Activated CD4-positive, alpha-beta T cell treated with anti-CD3 and anti-CD28 coated beads for 36 hours (primary cell): ENCODE results near the gene OGFOD2. TPM values are rescaled to one million over a fixed set of nuclear protein-coding genes. Genes with fewer than 3 reads are reported as not detected.
"Not testable (repeated sequence)": the region's sequence is repeated elsewhere in the genome, so short reads cannot be mapped to it uniquely, and the experiment has no call there.

Experiments used
- ATAC-seq: fragments of 200-7000 bp; cut with Tn5 transposase; one replicate; pipeline ENCODE4 v1.10.0; 2021; ENCODE audit warnings: mild to moderate bottlenecking, moderate library complexity
- CTCF ChIA-PET: fragments of 350-600 bp; sonication (Branson Sonifier 250); formaldehyde crosslinking; loops from one replicate; lab custom pipeline; 2021; ENCODE audit warnings: antibody characterized with exemption; lab: Charles Lee
- POLR2A ChIA-PET: fragments of 350-600 bp; sonication (Branson Sonifier 250); formaldehyde crosslinking; loops from one replicate; lab custom pipeline; 2021; ENCODE audit warnings: antibody characterized with exemption, inconsistent platforms; lab: Charles Lee
- DNase-seq: peaks from one replicate; pipeline ENCODE4 v3.0.0-alpha.2; 2020
- H3K27ac Mint-ChIP-seq: one replicate; pipeline ENCODE4 v1.8.0; 2021; ENCODE audit warnings: mixed read lengths
- H3K27me3 Mint-ChIP-seq: one replicate; pipeline ENCODE4 v1.8.0; 2021; ENCODE audit warnings: mixed read lengths
- H3K36me3 Mint-ChIP-seq: one replicate; pipeline ENCODE4 v1.8.0; 2021; ENCODE audit warnings: low read depth, mixed read lengths
- H3K4me1 Mint-ChIP-seq: one replicate; pipeline ENCODE4 v1.8.0; 2021; ENCODE audit warnings: mixed read lengths
- H3K4me3 Mint-ChIP-seq: one replicate; pipeline ENCODE4 v1.8.0; 2021; ENCODE audit warnings: mild to moderate bottlenecking, moderate library complexity, mixed read lengths
- H3K9me3 Mint-ChIP-seq: one replicate; pipeline ENCODE4 v1.8.0; 2021; ENCODE audit warnings: low read depth, mixed read lengths
- intact Hi-C, 2 experiments: fragments of 100-400 bp; cut with DNase I in 1 of 2; cut with micrococcal nuclease in 1 of 2; formaldehyde crosslinking; loops; one replicate each; pipeline versions ENCODE4 v1.14.2 to v1.15.1; 2022 to 2024; cut with DNase I, micrococcal nuclease
- total RNA-seq, 2 experiments: library from RNA; stranded (reverse); gene quantifications; one replicate each; pipeline ENCODE4 v1.2.3, GENCODE V29; 2021

Gene OGFOD2
- total RNA-seq, 2 experiments from 2014 or later = 20.2 to 30.8 TPM

GRCh38 chr12:122941351-122941750, 33.7 kb upstream of the OGFOD2 start:
- H3K4me1 Mint-ChIP-seq, POLR2A ChIA-PET, H3K27me3 Mint-ChIP-seq, H3K9me3 Mint-ChIP-seq, DNase-seq, H3K27ac Mint-ChIP-seq, H3K36me3 Mint-ChIP-seq, intact Hi-C loops, H3K4me3 Mint-ChIP-seq, ATAC-seq: not testable (repeated sequence)
- CTCF ChIA-PET = interaction anchor here (0.6 kb wide), 1 partner anchor 297 kb away, joined by 3 read pairs; no protein-coding TSS in a partner anchor

- H3K4me3 Mint-ChIP-seq = no peak overlapping the region
- CTCF ChIA-PET = interaction anchor here (0.9 kb wide), 1 partner anchor 72 kb away, joined by 4 read pairs; no protein-coding TSS in a partner anchor
- H3K9me3 Mint-ChIP-seq = no peaks in the 10 kb centered on the region
- H3K4me1 Mint-ChIP-seq = peaks cover 20% of the 10 kb centered on the region
- intact Hi-C loops = no loop called here
- no peak overlapping the region for H3K27ac Mint-ChIP-seq
- no peak for ATAC-seq
- peaks cover 3% of the 10 kb centered on the region for H3K36me3 Mint-ChIP-seq
- no peak for DNase-seq
- POLR2A ChIA-PET = no interaction called here
- H3K27me3 Mint-ChIP-seq = no peaks in the 10 kb centered on the region
Observed at GRCh38 chr12:122942637-122943036, 32.4 kb upstream of the OGFOD2 start.

DNA sequence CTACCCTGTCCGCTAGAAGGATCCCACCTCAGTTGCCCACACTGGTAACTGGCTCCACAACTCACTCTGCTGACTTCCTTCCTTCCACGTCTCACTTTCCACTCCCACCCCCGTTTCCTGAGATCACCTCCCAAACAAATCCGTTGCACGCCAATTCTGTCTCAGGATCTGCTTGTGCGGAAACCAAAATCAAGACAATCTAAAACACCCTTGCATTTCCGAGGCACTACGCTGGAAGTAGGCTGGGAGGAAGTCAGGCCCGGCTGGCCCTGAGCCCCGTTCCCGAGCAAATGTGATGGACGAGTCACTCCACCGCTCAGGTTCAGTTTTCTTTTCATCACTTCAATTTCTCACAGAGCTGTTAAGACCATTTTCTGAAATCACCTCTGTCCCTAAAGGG, 31.8 kb upstream of the OGFOD2 start:
- H3K4me1 Mint-ChIP-seq = peaks cover 20% of the 10 kb centered on the region
- no peak overlapping the region for H3K27ac Mint-ChIP-seq
- CTCF ChIA-PET = no interaction called here
- POLR2A ChIA-PET = no interaction called here
- H3K36me3 Mint-ChIP-seq = no peaks in the 10 kb centered on the region
- no peaks in the 10 kb centered on the region for H3K9me3 Mint-ChIP-seq
- ATAC-seq (no peak), DNase-seq (no peak)
- H3K27me3 Mint-ChIP-seq = no peaks in the 10 kb centered on the region
- H3K4me3 Mint-ChIP-seq = no peak overlapping the region
- intact Hi-C loops = no loop called here

DNA sequence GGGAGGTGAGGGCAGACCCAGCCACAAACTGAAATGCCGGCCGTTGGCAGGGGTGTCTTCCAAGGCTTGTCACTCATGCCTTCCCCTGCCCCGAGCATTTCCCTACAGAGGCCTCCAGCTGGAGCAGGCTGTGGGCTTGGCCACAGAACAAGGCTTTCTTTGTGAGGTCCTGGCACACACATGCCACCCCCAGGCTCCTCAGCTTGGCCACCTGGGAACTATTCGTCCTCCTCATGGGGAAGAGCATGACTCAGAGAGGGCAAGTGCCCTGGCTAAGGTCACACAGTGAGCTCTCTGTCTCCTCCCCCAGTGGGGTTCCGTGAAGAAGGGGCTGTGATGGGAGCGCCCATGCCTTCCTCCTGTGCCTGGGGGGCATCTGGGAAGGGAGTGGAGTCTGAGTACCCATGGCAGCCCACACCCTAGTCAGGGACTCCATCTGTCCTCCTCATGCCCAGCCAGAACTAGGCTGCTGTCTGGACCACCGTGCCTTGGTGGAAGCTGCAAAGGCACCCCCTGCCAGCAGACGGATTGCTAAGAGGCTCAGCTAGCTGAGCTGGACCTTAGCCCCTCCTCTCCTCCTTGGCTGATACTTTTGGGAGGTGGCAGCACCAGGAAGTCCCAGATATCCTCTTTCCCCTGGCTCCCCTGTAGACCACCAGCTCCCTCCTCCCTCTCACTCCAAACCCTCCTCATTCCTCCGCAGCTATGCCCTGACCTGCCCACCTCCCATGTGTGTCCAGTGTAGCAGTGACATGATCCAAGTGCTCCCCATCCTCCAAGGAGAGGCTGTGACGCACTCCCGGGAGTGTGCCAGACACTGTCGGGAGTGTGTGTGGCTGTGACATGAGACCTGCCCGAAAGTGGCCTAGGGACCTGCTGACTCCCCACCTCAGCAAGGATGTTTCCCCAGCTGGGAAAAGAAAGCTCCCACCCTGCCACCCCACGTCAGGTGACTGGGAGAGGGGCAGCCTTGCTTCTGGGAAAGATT, 30.1 kb upstream of the OGFOD2 start:
- no peaks in the 10 kb centered on the region for H3K27me3 Mint-ChIP-seq
- no peak for ATAC-seq
- peaks cover 2% of the 10 kb centered on the region for H3K36me3 Mint-ChIP-seq
- intact Hi-C loops = no loop called here
- POLR2A ChIA-PET = no interaction called here
- H3K27ac Mint-ChIP-seq = no peak overlapping the region
- H3K4me1 Mint-ChIP-seq = peaks cover 20% of the 10 kb centered on the region
- no peak overlapping the region for H3K4me3 Mint-ChIP-seq
- DNase-seq = no peak
- CTCF ChIA-PET = interaction anchor here (0.7 to 1.6 kb wide), 5 partner anchors 57 to 84 kb away, joined by 4 to 7 read pairs (median 5); no protein-coding TSS in a partner anchor
- no peaks in the 10 kb centered on the region for H3K9me3 Mint-ChIP-seq

DNA sequence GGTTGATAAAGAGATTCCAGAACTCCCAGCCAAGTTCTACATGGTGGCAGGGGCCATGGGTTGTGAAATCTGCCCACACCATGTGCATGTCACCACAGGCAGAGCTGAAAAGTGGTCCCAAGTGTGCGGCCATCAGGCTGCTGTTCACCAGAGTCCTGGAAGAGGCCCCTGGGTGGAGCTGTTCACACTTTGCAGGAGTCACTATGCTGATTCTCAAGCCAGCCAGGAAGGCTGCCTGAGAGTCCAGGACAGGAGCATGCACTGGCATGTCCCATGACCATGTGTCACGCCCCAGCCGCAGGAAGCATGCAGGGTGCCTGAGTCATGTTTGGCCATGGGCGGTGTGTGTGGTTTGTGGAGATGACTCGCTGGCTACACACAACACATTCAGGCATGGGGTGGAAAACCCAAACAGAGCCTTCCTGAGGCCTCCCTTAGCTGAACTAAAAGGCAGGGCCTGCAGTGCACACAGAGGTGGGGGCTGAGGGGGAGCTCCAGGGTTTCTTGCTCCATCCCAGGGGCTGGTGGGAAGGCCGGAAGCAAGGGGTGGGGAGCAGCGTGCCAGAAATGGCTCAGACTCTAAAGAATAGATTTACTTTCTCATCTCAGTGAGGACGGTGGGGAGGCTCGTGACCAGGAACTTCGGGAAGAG, 28.2 kb upstream of the OGFOD2 start:
- DNase-seq = peak; percentile 94
- H3K36me3 Mint-ChIP-seq = peaks cover 2% of the 10 kb centered on the region
- peaks cover 20% of the 10 kb centered on the region for H3K4me1 Mint-ChIP-seq
- intact Hi-C loops = loop anchor here (1.0 to 2.0 kb wide), 4 partner anchors 49 to 75 kb away; no protein-coding TSS in a partner anchor
- no peaks in the 10 kb centered on the region for H3K27me3 Mint-ChIP-seq
- no peak overlapping the region for H3K4me3 Mint-ChIP-seq
- ChIA-PET POLR2A (interaction anchor here (0.6 kb wide), 2 partner anchors 8 to 14 kb away, joined by 3 read pairs; no protein-coding TSS in a partner anchor), CTCF (interaction anchor here (0.6 to 1.8 kb wide), 13 partner anchors 8 to 284 kb away, joined by 3 to 5 read pairs (median 4); partner anchors contain the start of gene OGFOD2)
- H3K27ac Mint-ChIP-seq = peak overlapping the region; percentile 40
- no peaks in the 10 kb centered on the region for H3K9me3 Mint-ChIP-seq
- peak; percentile 98 for ATAC-seq

- ATAC-seq = no peak
- ChIA-PET POLR2A (interaction anchor here (0.6 kb wide), 2 partner anchors 14 to 30 kb away, joined by 3 to 4 read pairs; no protein-coding TSS in a partner anchor), CTCF (interaction anchor here (0.6 to 1.8 kb wide), 10 partner anchors 28 to 195 kb away, joined by 3 to 5 read pairs (median 4); partner anchors contain the start of gene OGFOD2)
- no peak overlapping the region for H3K4me3 Mint-ChIP-seq
- peak overlapping the region; percentile 40 for H3K27ac Mint-ChIP-seq
- DNase-seq = no peak
- intact Hi-C loops = loop anchor here (1.0 to 2.0 kb wide), 3 partner anchors 61 to 75 kb away; no protein-coding TSS in a partner anchor
- H3K9me3 Mint-ChIP-seq = no peaks in the 10 kb centered on the region
- H3K36me3 Mint-ChIP-seq = peaks cover 2% of the 10 kb centered on the region
- H3K27me3 Mint-ChIP-seq = no peaks in the 10 kb centered on the region
- H3K4me1 Mint-ChIP-seq = peaks cover 22% of the 10 kb centered on the region
Observed at GRCh38 chr12:122947352-122947792, 27.7 kb upstream of the OGFOD2 start.

GRCh38 chr12:122948605-122949004, 26.4 kb upstream of the OGFOD2 start:
- peaks cover 2% of the 10 kb centered on the region for H3K36me3 Mint-ChIP-seq
- no peaks in the 10 kb centered on the region for H3K9me3 Mint-ChIP-seq
- no peaks in the 10 kb centered on the region for H3K27me3 Mint-ChIP-seq
- ATAC-seq (no peak), DNase-seq (no peak)
- H3K4me1 Mint-ChIP-seq = peaks cover 17% of the 10 kb centered on the region
- H3K27ac Mint-ChIP-seq = no peak overlapping the region
- intact Hi-C loops = no loop called here
- ChIA-PET CTCF (interaction anchor here (0.7 to 0.9 kb wide), 4 partner anchors 67 to 88 kb away, joined by 3 to 4 read pairs (median 3); no protein-coding TSS in a partner anchor), POLR2A (no interaction called here)
- H3K4me3 Mint-ChIP-seq = no peak overlapping the region

DNA sequence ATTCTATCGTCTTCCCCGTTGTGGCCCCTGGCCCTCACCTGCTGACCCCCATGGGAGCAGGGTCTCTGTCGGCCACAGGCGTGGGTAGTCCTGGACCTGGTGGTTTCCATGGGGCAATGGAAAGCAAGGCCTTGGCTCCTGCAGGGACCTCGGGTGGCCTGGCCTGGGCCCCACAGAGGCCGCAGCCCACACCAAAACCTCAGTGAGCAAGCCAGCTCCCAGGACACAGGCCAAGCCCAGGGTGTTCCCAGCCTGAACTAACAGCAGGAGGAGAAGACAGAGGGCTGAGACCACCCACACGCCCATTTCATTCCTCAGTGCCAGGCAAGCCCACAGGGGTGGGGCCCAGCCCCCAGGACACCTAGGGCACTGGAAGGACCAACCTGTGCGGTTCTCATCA, 25.6 kb upstream of the OGFOD2 start:
- H3K36me3 Mint-ChIP-seq = peaks cover 2% of the 10 kb centered on the region
- DNase-seq (no peak), ATAC-seq (no peak)
- intact Hi-C loops = no loop called here
- H3K4me3 Mint-ChIP-seq = no peak overlapping the region
- H3K27me3 Mint-ChIP-seq = no peaks in the 10 kb centered on the region
- H3K9me3 Mint-ChIP-seq = no peaks in the 10 kb centered on the region
- H3K27ac Mint-ChIP-seq = no peak overlapping the region
- H3K4me1 Mint-ChIP-seq = peaks cover 17% of the 10 kb centered on the region
- POLR2A ChIA-PET = no interaction called here
- CTCF ChIA-PET = interaction anchor here (0.6 to 0.9 kb wide), 2 partner anchors 68 to 80 kb away, joined by 3 read pairs; no protein-coding TSS in a partner anchor

GRCh38 chr12:122949816-122950675, 25.0 kb upstream of the OGFOD2 start:
- intact Hi-C loops = no loop called here
- ATAC-seq (no peak), DNase-seq (no peak)
- H3K4me1 Mint-ChIP-seq = peaks cover 17% of the 10 kb centered on the region
- no peaks in the 10 kb centered on the region for H3K27me3 Mint-ChIP-seq
- no peak overlapping the region for H3K4me3 Mint-ChIP-seq
- no peaks in the 10 kb centered on the region for H3K9me3 Mint-ChIP-seq
- CTCF ChIA-PET = interaction anchor here (0.6 to 1.9 kb wide), 4 partner anchors 70 to 821 kb away, joined by 3 to 7 read pairs (median 4); no protein-coding TSS in a partner anchor
- peaks cover 2% of the 10 kb centered on the region for H3K36me3 Mint-ChIP-seq
- POLR2A ChIA-PET = no interaction called here
- H3K27ac Mint-ChIP-seq = no peak overlapping the region

DNA sequence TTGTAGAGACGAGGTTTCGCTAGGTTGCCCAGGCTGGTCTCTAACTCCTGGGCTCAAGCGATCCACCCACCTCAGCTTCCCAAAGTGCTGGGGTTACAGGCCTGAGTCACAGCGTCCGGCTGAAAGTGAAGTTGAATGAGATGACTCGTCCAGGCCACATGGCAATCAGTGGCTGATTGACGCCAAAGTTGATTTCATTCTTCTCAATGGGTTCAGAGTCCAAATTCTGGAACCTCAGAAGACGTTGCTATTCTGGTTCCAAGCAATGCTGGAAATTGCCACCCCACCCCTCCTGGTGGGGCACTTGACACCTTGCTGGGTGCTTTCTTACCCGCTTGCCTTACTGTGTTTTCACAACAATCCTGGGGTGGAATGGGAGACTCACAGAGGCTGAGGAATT, 23.6 kb upstream of the OGFOD2 start:
- ChIA-PET POLR2A (no interaction called here), CTCF (interaction anchor here (0.6 to 5.7 kb wide), 5 partner anchors 71 to 679 kb away, joined by 4 to 76 read pairs (median 10); no protein-coding TSS in a partner anchor)
- no peaks in the 10 kb centered on the region for H3K27me3 Mint-ChIP-seq
- H3K4me3 Mint-ChIP-seq = no peak overlapping the region
- no peak overlapping the region for H3K27ac Mint-ChIP-seq
- DNase-seq (no peak), ATAC-seq (no peak)
- peaks cover 2% of the 10 kb centered on the region for H3K36me3 Mint-ChIP-seq
- no peaks in the 10 kb centered on the region for H3K9me3 Mint-ChIP-seq
- intact Hi-C loops = loop anchor here in 1 of 2 experiments (1.0 kb wide), 1 partner anchor 53 kb away; no protein-coding TSS in a partner anchor
- peaks cover 13% of the 10 kb centered on the region for H3K4me1 Mint-ChIP-seq
